Heart right ventricle (tissue), 16 donors: ENCODE measurements around the gene KCTD15. TPM values are rescaled to one million over a fixed set of nuclear protein-coding genes. Genes with fewer than 3 reads are reported as not detected.

Experiments
- ATAC-seq, 8 donors: fragments of 200-7000 bp; cut with Tn5 transposase; one replicate each; pipeline ENCODE4 v1.9.1; 2020; ENCODE audit warnings: mild to moderate bottlenecking in 8 of 8, moderate library complexity in 8 of 8, moderate number of reproducible peaks in 1 of 8
- DNase-seq, 2 donors: peaks; one replicate each; pipeline ENCODE4 v3.0.0-alpha.2; 2020
- H3K27ac ChIP-seq, 10 donors: fragments of 200-600 bp; sonication (generic) in 2 of 10; one replicate each; pipeline versions ENCODE4 v1.5.0 to v1.8.0; 2020 to 2022; ENCODE audit warnings: mild to moderate bottlenecking in 3 of 10
- H3K27me3 ChIP-seq, 7 donors: fragments of 200-600 bp; one replicate each; pipeline ENCODE4 v1.8.0; 2021 to 2022; ENCODE audit warnings: mild to moderate bottlenecking in 2 of 7
- H3K36me3 ChIP-seq, 9 donors: fragments of 200-600 bp; sonication (generic) in 1 of 9; one replicate each; pipeline versions ENCODE4 v1.5.0 to v1.8.0; 2020 to 2022; ENCODE audit warnings: mild to moderate bottlenecking in 2 of 9
- H3K4me1 ChIP-seq, 9 donors: fragments of 200-600 bp; sonication (generic) in 1 of 9; one replicate each; pipeline versions ENCODE4 v1.5.0 to v1.8.0; 2020 to 2022; ENCODE audit warnings: mild to moderate bottlenecking in 4 of 9
- H3K4me3 ChIP-seq, 10 donors: fragments of 200-600 bp; sonication (generic) in 2 of 10; one replicate each; pipeline versions ENCODE4 v1.5.0 to v1.8.0; 2020 to 2022; ENCODE audit warnings: mild to moderate bottlenecking in 7 of 10, moderate library complexity in 2 of 10
- H3K9me3 ChIP-seq, 11 donors: fragments of 200-600 bp in 10 of 11; sonication (generic) in 2 of 11; one replicate each; pipeline versions ENCODE4 v1.5.0 to v1.8.0; 2013 to 2022; ENCODE audit warnings: mild to moderate bottlenecking in 2 of 11, control low read depth in 1 of 11, moderate library complexity in 1 of 11
- CTCF ChIP-seq, 9 donors: fragments of 200-600 bp; sonication (generic) in 2 of 9; IDR thresholded peaks; one replicate each; pipeline versions ENCODE4 v1.5.0 to v1.8.0; 2021 to 2022; ENCODE audit warnings: antibody characterized with exemption in 9 of 9, mild to moderate bottlenecking in 5 of 9, moderate library complexity in 1 of 9
- WGBS, 2 donors: extraction: QIAGEN DNeasy Blood & Tissue Kit; methylation state at CpG; one replicate each; pipeline ENCODE4 v1.1.7; 2013; ENCODE audit warnings: inconsistent platforms in 1 of 2; 5-methylcytosine and 5-hydroxymethylcytosine counted together
- intact Hi-C, 10 donors: fragments of 100-400 bp; cut with DNase I; formaldehyde crosslinking; loops; one replicate each; pipeline versions ENCODE4 v1.11.1 to v1.14.2; 2022
- polyA plus RNA-seq, 2 donors: library from polyadenylated mRNA; stranded (reverse); fragments of 200-250 nt; gene quantifications; one replicate each; pipeline ENCODE4 v1.2.3, GENCODE V29; 2013
- total RNA-seq, 10 donors: library from RNA; stranded (reverse); fragmentation: NEBNext Ultra II Directional in 3 of 10; extraction: Animal tissue kit (Norgen Biotek cat#: 25700) in 3 of 10; gene quantifications; one replicate each; pipeline versions ENCODE4 v1.2.1 to v1.2.4, GENCODE V29; 2021 to 2023
- donor health status: Arrhythmogenic right ventricular cardiomyopathy.
- donor health status: ischemic (EF 13 %, LVEDD 7.1; RV severe dilation, severe dysfunction).
- donor health status: healthy with polysubstance abuse.
- donor health status: DM: no; HTN: yes; CAD: no.
- donor health status: DM: no; HTN: no; CAD: no.
- donor health status: ischemic (EF 25% LVEDD 6.9; RV normal size, moderate dysfunction).
- donor health status: ischemic (EF 25% LVEDD 5.7; RV mildly dilated, moderate dysfunction).
- donor health status: healthy.
- donor health status: DM: yes; HTN: yes; CAD: no.
- donor health status: Ischemic cardiomyopathy.
- donor health status: ischemic (EF 35%, LVEDD 5.7; RV mildly dilated, moderate dysfunction).
- donor health status: nonischemic (EF 11% LVEDD 7.7; RV severe dilation, severe dysfunction).
- donor health status: DM: yes; HTN: yes; CAD: no.
- donor health status: PGD.
- donor health status: ischemic (EF 29% LVEDD 5.4; RV normal size, mild dysfunction).
- donor health status: nonischemic (EF 23%, LVEDD 6.1; RV moderate dilation, normal function).

The KCTD15 gene
- total and polyA plus RNA-seq, 12 donors, result 3.5 to 22.5 (median 7.5) TPM

DNA sequence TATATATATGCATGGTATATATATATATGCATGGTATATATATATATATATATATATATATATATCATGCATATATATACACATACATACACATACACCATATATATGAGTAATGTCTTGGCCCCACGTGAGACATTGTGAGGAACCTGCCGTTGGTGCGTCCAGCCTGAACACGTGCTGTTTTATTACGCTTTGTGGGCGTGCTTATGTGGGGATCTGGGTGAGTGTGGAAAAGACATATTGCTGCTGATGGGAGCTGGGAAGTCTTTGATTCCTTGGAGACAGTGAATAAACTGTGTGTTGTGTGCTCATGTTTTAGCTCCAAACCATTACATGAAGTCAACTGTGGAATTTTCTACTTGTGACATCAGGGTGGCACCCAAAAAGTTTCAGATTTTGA is 28.9 kb downstream of the KCTD15 start:
- ATAC-seq, result no peak
- DNase-seq, result no peak
- intact Hi-C loops, result loop anchor here in 1 of 10 donors (10.0 kb wide), 1 partner anchor 719 kb away; no protein-coding TSS in a partner anchor
- Histone ChIP-seq H3K36me3 (no peaks in the 10 kb centered on the region), H3K27me3 (peaks cover 0 to 4% (median 0%) of the 10 kb centered on the region in 7 donors), H3K4me1 (peaks cover 0 to 13% (median 8%) of the 10 kb centered on the region in 9 donors), H3K9me3 (peaks cover 0 to 5% (median 0%) of the 10 kb centered on the region in 11 donors), H3K27ac (no peak overlapping the region), H3K4me3 (no peak overlapping the region)
- no peak for TF ChIP-seq CTCF (IDR thresholded peaks at IDR 0.05)
- 86 to 90% methylated on average over 6 of the region's 6 CpGs for WGBS, 2 donors

DNA sequence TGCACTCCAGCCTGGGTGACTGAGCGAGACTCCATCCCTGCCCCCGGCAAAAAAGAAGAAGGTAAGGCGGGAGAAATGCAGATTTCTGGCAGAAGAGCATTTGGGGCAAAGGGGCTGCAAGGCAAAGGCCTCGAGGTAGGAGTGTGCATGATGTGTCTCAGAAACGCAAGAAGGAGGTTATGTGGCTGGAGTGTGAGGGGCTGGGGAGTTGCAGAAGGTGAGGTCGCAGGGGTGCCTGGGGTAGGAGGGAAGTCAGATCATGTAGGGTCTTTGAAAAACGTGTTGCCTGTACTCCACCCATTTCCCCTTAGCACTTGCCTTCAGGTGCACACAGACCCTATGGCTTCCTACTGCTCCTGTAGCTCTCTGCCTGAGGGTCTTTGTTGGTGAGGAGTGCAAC is 29.9 kb downstream of the KCTD15 start:
- H3K9me3 ChIP-seq, result peaks cover 0 to 5% (median 0%) of the 10 kb centered on the region in 11 donors
- no peak overlapping the region for H3K4me3 ChIP-seq
- intact Hi-C loops, result loop anchor here in 1 of 10 donors (10.0 kb wide), 1 partner anchor 718 kb away; no protein-coding TSS in a partner anchor
- no peak for TF ChIP-seq CTCF (IDR thresholded peaks at IDR 0.05)
- no peak for ATAC-seq
- H3K36me3 ChIP-seq, result no peaks in the 10 kb centered on the region
- H3K27me3 ChIP-seq, result peaks cover 0 to 1% (median 0%) of the 10 kb centered on the region in 7 donors
- no peak overlapping the region for H3K27ac ChIP-seq
- H3K4me1 ChIP-seq, result peaks cover 0 to 4% (median 0%) of the 10 kb centered on the region in 9 donors
- DNase-seq, result no peak
- WGBS, 2 donors, result 81 to 85% methylated on average over 7 of the region's 7 CpGs

GRCh38 chr19:33828266-33829075 is 31.8 kb downstream of the KCTD15 start:
- Histone ChIP-seq H3K36me3 (no peaks in the 10 kb centered on the region), H3K4me1 (no peaks in the 10 kb centered on the region), H3K9me3 (peaks cover 0 to 1% (median 0%) of the 10 kb centered on the region in 11 donors), H3K27ac (no peak overlapping the region), H3K4me3 (no peak overlapping the region), H3K27me3 (peaks cover 0 to 12% (median 0%) of the 10 kb centered on the region in 7 donors)
- DNase-seq (no peak), ATAC-seq (no peak)
- no peak for TF ChIP-seq CTCF (IDR thresholded peaks at IDR 0.05)
- 89 to 91% methylated on average over 13 of the region's 13 CpGs for WGBS, 2 donors
- intact Hi-C loops, result loop anchor here in 1 of 10 donors (10.0 kb wide), 1 partner anchor 716 kb away; no protein-coding TSS in a partner anchor

DNA sequence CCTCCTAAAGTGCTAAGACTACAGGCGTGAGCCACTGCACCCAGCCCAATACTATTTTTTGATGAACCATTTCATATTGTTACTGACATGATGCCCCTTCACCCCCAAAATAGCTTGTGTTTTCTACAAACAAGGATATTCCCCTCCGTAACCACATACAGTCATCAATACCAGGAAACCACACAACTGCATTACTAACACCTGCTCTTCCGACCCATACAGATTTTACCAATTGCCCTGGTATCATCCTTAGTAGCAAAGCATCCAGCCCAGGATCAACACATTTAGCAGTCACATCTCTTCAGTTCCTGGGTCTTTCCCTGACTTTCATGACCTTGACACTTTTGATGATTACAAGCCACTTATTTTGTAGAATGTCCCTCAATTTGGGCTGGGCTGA is 33.6 kb downstream of the KCTD15 start:
- no peak for TF ChIP-seq CTCF (IDR thresholded peaks at IDR 0.05)
- H3K27me3 ChIP-seq, result peaks cover 0 to 12% (median 0%) of the 10 kb centered on the region in 7 donors
- intact Hi-C loops, result no loop called here
- 93 to 97% methylated on average over 3 of the region's 3 CpGs for WGBS, 2 donors
- H3K4me3 ChIP-seq, result no peak overlapping the region
- no peak for DNase-seq
- H3K4me1 ChIP-seq, result no peaks in the 10 kb centered on the region
- H3K36me3 ChIP-seq, result no peaks in the 10 kb centered on the region
- no peaks in the 10 kb centered on the region for H3K9me3 ChIP-seq
- ATAC-seq, result no peak
- no peak overlapping the region for H3K27ac ChIP-seq
